ENCODE data around the gene CDH15.

CDH15 gene

DNA sequence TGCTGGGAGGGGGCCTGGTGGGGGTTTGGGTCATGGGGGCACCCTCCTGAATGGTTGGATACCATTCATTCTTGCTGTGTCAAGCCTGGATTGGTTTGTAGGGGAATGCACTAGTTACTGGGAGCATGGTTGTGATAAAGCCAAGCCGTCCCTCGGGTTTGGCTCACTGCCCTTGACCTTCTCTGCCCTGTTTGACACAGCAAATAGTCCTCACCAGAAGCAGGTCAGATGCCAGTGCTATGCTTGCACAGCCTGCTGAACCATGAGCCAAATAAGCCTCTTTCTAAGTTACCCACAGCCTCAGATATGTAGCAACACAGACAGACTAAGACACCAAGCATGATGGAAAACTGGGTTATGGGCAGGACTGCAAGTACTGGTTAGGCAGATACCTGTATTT, 60.6 kb downstream of the CDH15 start:
- TF ChIP-seq USF1 (IDR thresholded peaks at IDR 0.05) (no peak), RAD21 (IDR thresholded peaks at IDR 0.05; ENCODE audit: low read depth) (no peak), EP300 (IDR thresholded peaks at IDR 0.05; ENCODE audit: borderline replicate concordance) (no peak), CREB1 (IDR thresholded peaks at IDR 0.05; ENCODE audit: low read depth) (no peak), TAF1 (IDR thresholded peaks at IDR 0.05; ENCODE audit: low read depth) (no peak), TCF12 (IDR thresholded peaks at IDR 0.05; ENCODE audit: low read depth) (no peak), NFIC (IDR thresholded peaks at IDR 0.05) (no peak), TEAD4 (IDR thresholded peaks at IDR 0.05) (no peak), CEBPB (IDR thresholded peaks at IDR 0.05) (no peak), FOXM1 (IDR thresholded peaks at IDR 0.05; ENCODE audit: borderline replicate concordance, low read depth) (no peak), ZBTB7A (IDR thresholded peaks at IDR 0.05; ENCODE audit: low read depth) (no peak), YY1 (IDR thresholded peaks at IDR 0.05; ENCODE audit: low read depth) (no peak), EGR1 (IDR thresholded peaks at IDR 0.05) (no peak)
- TF ChIP-seq, protein P1, sequence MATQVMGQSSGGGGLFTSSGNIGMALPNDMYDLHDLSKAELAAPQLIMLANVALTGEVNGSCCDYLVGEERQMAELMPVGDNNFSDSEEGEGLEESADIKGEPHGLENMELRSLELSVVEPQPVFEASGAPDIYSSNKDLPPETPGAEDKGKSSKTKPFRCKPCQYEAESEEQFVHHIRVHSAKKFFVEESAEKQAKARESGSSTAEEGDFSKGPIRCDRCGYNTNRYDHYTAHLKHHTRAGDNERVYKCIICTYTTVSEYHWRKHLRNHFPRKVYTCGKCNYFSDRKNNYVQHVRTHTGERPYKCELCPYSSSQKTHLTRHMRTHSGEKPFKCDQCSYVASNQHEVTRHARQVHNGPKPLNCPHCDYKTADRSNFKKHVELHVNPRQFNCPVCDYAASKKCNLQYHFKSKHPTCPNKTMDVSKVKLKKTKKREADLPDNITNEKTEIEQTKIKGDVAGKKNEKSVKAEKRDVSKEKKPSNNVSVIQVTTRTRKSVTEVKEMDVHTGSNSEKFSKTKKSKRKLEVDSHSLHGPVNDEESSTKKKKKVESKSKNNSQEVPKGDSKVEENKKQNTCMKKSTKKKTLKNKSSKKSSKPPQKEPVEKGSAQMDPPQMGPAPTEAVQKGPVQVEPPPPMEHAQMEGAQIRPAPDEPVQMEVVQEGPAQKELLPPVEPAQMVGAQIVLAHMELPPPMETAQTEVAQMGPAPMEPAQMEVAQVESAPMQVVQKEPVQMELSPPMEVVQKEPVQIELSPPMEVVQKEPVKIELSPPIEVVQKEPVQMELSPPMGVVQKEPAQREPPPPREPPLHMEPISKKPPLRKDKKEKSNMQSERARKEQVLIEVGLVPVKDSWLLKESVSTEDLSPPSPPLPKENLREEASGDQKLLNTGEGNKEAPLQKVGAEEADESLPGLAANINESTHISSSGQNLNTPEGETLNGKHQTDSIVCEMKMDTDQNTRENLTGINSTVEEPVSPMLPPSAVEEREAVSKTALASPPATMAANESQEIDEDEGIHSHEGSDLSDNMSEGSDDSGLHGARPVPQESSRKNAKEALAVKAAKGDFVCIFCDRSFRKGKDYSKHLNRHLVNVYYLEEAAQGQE (IDR thresholded peaks at IDR 0.05; ENCODE audit: low read depth): no peak
- TF ChIP-seq, protein P2, sequence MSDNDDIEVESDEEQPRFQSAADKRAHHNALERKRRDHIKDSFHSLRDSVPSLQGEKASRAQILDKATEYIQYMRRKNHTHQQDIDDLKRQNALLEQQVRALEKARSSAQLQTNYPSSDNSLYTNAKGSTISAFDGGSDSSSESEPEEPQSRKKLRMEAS (IDR thresholded peaks at IDR 0.05): no peak

GRCh38 chr16:89233678-89234490, 62.3 kb downstream of the CDH15 start:
- no peak for TF ChIP-seq YY1 (IDR thresholded peaks at IDR 0.05; ENCODE audit: low read depth)

GRCh38 chr16:89237733-89238132, 66.2 kb downstream of the CDH15 start:
- TF ChIP-seq, protein P2 (IDR thresholded peaks at IDR 0.05): no peak
- TF ChIP-seq NFIC (IDR thresholded peaks at IDR 0.05): no peak
- no peak for TF ChIP-seq USF1 (IDR thresholded peaks at IDR 0.05)
- no peak for TF ChIP-seq TAF1 (IDR thresholded peaks at IDR 0.05; ENCODE audit: low read depth)
- no peak for TF ChIP-seq ZBTB7A (IDR thresholded peaks at IDR 0.05; ENCODE audit: low read depth)

DNA sequence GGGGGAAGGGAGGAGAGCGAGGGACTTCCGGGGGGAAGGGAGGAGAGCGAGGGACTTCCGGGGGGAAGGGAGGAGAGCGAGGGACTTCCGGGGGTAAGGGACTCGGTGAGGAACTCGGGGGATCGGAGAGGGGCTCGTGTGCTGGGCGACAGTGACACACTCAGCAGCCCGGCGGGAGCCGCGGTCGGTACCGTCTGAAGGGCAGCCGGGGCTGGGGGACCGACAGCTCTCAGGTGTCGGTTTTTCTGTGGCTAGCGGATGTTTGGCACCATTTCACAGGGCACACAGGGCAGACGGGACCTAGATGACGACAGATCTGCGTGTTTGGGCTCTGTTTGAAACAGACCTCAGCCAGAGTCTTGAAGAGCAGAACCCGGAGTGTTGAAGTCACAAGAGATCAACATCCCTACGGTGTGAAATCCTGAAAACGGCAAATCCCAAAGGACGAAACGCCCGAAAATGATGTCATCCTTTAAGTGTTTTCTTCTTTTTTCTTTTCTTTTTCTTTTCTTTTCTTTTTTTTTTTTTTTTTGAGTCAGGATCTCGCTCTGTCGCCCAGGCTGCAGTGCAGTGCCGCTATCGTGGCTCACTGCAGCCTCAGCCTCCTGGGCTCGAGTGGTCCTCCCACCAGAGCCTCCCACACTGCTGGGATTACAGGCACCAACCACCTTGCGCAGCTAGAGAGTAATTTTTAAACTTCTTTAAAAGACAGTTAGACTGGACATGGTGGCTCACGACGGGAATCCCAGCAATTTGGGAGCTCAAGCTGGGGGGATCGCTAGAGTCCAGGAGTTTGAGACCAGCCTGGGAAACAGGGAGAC, 69.8 kb downstream of the CDH15 start:
- peak; percentile 69; the same call in 1 of the 2 replicates for TF ChIP-seq TAF1 (IDR thresholded peaks at IDR 0.05; ENCODE audit: low read depth)
- TF ChIP-seq NFIC (IDR thresholded peaks at IDR 0.05): peak; percentile 7; the same call in 1 of the 2 replicates
- TF ChIP-seq ZBTB7A (IDR thresholded peaks at IDR 0.05; ENCODE audit: low read depth): 0 out of 2 replicates have a peak, but pooled peaks have one; percentile 49
- TF ChIP-seq TCF12 (IDR thresholded peaks at IDR 0.05; ENCODE audit: low read depth): peak; percentile 67
- no peak for TF ChIP-seq FOXM1 (IDR thresholded peaks at IDR 0.05; ENCODE audit: borderline replicate concordance, low read depth)
- TF ChIP-seq YY1 (IDR thresholded peaks at IDR 0.05; ENCODE audit: low read depth): no peak
- no peak for TF ChIP-seq EP300 (IDR thresholded peaks at IDR 0.05; ENCODE audit: borderline replicate concordance)
- TF ChIP-seq, protein P2 (IDR thresholded peaks at IDR 0.05): no peak; the same call in 1 of the 2 replicates
- TF ChIP-seq USF1 (IDR thresholded peaks at IDR 0.05): no peak
- peak; percentile 33 for TF ChIP-seq CREB1 (IDR thresholded peaks at IDR 0.05; ENCODE audit: low read depth)
- no peak for TF ChIP-seq RAD21 (IDR thresholded peaks at IDR 0.05; ENCODE audit: low read depth)
- no peak for TF ChIP-seq CEBPB (IDR thresholded peaks at IDR 0.05)
- TF ChIP-seq, protein P1 (IDR thresholded peaks at IDR 0.05; ENCODE audit: low read depth): no peak
- no peak for TF ChIP-seq TEAD4 (IDR thresholded peaks at IDR 0.05)
- no peak for TF ChIP-seq EGR1 (IDR thresholded peaks at IDR 0.05)

- TF ChIP-seq CREB1 (IDR thresholded peaks at IDR 0.05; ENCODE audit: low read depth): no peak
- TF ChIP-seq, protein P1 (IDR thresholded peaks at IDR 0.05; ENCODE audit: low read depth): no peak
- TF ChIP-seq RAD21 (IDR thresholded peaks at IDR 0.05; ENCODE audit: low read depth): no peak
- TF ChIP-seq USF1 (IDR thresholded peaks at IDR 0.05): no peak
- TF ChIP-seq EP300 (IDR thresholded peaks at IDR 0.05; ENCODE audit: borderline replicate concordance): no peak
- TF ChIP-seq, protein P2 (IDR thresholded peaks at IDR 0.05): no peak
- TF ChIP-seq TEAD4 (IDR thresholded peaks at IDR 0.05): no peak
- no peak for TF ChIP-seq TAF1 (IDR thresholded peaks at IDR 0.05; ENCODE audit: low read depth)
- no peak for TF ChIP-seq YY1 (IDR thresholded peaks at IDR 0.05; ENCODE audit: low read depth)
- no peak for TF ChIP-seq ZBTB7A (IDR thresholded peaks at IDR 0.05; ENCODE audit: low read depth)
- TF ChIP-seq NFIC (IDR thresholded peaks at IDR 0.05): no peak
- no peak for TF ChIP-seq CEBPB (IDR thresholded peaks at IDR 0.05)
- TF ChIP-seq TCF12 (IDR thresholded peaks at IDR 0.05; ENCODE audit: low read depth): no peak
- no peak for TF ChIP-seq EGR1 (IDR thresholded peaks at IDR 0.05)
Observed at GRCh38 chr16:89242795-89243200, 71.2 kb downstream of the CDH15 start.
